BJ (cell line): Measurements from ENCODE around the gene ELK4. TPM values are rescaled to one million over a fixed set of nuclear protein-coding genes. Genes with fewer than 3 reads are reported as not detected.

Experiments used
- CTCF ChIA-PET: fragments of 350-600 bp; formaldehyde crosslinking; extraction: SDS; loops from one replicate; lab custom pipeline; 2021; ENCODE audit warnings: antibody characterized with exemption, inconsistent platforms; lab: Yijun Ruan, JAX
- POLR2A ChIA-PET: fragments of 300-600 bp; sonication (Branson Sonifier 250); formaldehyde crosslinking; extraction: SDS; loops from one replicate; lab custom pipeline; 2021; ENCODE audit warnings: antibody characterized with exemption; lab: Charles Lee
- DNase-seq: peaks from one replicate; pipeline ENCODE4 v3.0.0-alpha.2; 2011; ENCODE audit warnings: low read depth
- H3K27me3 ChIP-seq: 2 replicates; pipeline ENCODE4 v1.6.0; 2011; ENCODE audit warnings: low read length; ENCODE audit not compliant: control insufficient read depth, insufficient read depth
- H3K36me3 ChIP-seq: 2 replicates; pipeline ENCODE4 v1.5.1; 2011; ENCODE audit warnings: low read length; ENCODE audit not compliant: control insufficient read depth, insufficient read depth
- H3K4me3 ChIP-seq: 2 replicates; pipeline ENCODE4 v1.5.1; 2011; ENCODE audit warnings: low read depth, mild to moderate bottlenecking, control low read depth, low read length
- polyA plus RNA-seq: library from polyadenylated mRNA; depleted of rRNA; stranded (reverse); fragments of >200 nt; gene quantifications from 2 replicates; pipeline ENCODE4 v1.2.3, GENCODE V29; 2011; rRNA removed
- small RNA-seq: library from RNA; depleted of rRNA; stranded (forward); fragments of <200 nt; gene quantifications from one replicate; pipeline ENCODE3, GENCODE V24; 2012; ENCODE audit warnings: low replicate concordance, low read depth; ENCODE audit not compliant: insufficient read length
- TF ChIP-seq, protein P1 (sequence below): IDR thresholded peaks from 2 replicates; pipeline ENCODE4 v1.5.1; 2011; ENCODE audit warnings: low read depth, mild to moderate bottlenecking, control low read depth, inconsistent platforms, low read length, moderate library complexity; ENCODE audit not compliant: insufficient read depth

Gene ELK4
- polyA plus RNA-seq, 1 experiment = 3.4 TPM

DNA sequence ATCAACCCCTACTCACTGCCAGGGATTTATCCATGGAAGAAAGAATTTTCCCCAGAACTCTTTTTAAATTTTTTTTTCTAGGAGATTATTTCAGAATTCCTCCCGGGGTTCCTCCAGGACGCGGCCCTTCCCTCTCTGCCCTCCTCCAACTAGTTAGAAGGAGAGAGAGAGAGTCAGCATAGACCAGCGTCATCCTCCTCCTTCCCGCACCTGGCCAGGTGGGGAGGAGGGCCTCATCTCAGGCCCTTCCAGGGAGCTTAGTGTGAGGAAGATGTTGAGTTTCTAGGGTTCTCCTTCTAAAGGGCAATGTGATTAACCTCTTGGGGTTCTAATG lies 63.7 kb downstream of the ELK4 start:
- ChIA-PET CTCF (interaction anchor here (1.5 to 2.5 kb wide), 2 partner anchors 20 to 44 kb away, joined by 5 to 8 read pairs; no protein-coding TSS in a partner anchor), POLR2A (no interaction called here)
- TF ChIP-seq, protein P1, sequence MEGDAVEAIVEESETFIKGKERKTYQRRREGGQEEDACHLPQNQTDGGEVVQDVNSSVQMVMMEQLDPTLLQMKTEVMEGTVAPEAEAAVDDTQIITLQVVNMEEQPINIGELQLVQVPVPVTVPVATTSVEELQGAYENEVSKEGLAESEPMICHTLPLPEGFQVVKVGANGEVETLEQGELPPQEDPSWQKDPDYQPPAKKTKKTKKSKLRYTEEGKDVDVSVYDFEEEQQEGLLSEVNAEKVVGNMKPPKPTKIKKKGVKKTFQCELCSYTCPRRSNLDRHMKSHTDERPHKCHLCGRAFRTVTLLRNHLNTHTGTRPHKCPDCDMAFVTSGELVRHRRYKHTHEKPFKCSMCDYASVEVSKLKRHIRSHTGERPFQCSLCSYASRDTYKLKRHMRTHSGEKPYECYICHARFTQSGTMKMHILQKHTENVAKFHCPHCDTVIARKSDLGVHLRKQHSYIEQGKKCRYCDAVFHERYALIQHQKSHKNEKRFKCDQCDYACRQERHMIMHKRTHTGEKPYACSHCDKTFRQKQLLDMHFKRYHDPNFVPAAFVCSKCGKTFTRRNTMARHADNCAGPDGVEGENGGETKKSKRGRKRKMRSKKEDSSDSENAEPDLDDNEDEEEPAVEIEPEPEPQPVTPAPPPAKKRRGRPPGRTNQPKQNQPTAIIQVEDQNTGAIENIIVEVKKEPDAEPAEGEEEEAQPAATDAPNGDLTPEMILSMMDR = no peak
- Histone ChIP-seq H3K4me3 (no peak overlapping the region), H3K27me3 (peaks cover 49% of the 10 kb centered on the region), H3K36me3 (no peaks in the 10 kb centered on the region)
- no peak for DNase-seq

GRCh38 chr1:205567716-205568115 lies 64.1 kb downstream of the ELK4 start:
- no peaks in the 10 kb centered on the region for H3K36me3 ChIP-seq
- DNase-seq = no peak

GRCh38 chr1:205565799-205566198 lies 66.0 kb downstream of the ELK4 start:
- CTCF ChIA-PET = interaction anchor here (1.2 to 2.5 kb wide), 4 partner anchors 9 to 92 kb away, joined by 3 to 8 read pairs (median 6); no protein-coding TSS in a partner anchor
- no peak for DNase-seq
- Histone ChIP-seq H3K27me3 (peaks cover 41% of the 10 kb centered on the region), H3K4me3 (no peak overlapping the region), H3K36me3 (no peaks in the 10 kb centered on the region)
- POLR2A ChIA-PET = no interaction called here
- TF ChIP-seq, protein P1 = no peak

More at GRCh38 chr1:205567716-205568115, 64.1 kb downstream of the ELK4 start:
- TF ChIP-seq, protein P1 = no peak
- H3K27me3 ChIP-seq = peaks cover 49% of the 10 kb centered on the region
- H3K4me3 ChIP-seq = no peak overlapping the region
- CTCF ChIA-PET = interaction anchor here (0.8 to 2.5 kb wide), 4 partner anchors 21 to 80 kb away, joined by 3 to 8 read pairs (median 4); no protein-coding TSS in a partner anchor
- POLR2A ChIA-PET = no interaction called here

DNA sequence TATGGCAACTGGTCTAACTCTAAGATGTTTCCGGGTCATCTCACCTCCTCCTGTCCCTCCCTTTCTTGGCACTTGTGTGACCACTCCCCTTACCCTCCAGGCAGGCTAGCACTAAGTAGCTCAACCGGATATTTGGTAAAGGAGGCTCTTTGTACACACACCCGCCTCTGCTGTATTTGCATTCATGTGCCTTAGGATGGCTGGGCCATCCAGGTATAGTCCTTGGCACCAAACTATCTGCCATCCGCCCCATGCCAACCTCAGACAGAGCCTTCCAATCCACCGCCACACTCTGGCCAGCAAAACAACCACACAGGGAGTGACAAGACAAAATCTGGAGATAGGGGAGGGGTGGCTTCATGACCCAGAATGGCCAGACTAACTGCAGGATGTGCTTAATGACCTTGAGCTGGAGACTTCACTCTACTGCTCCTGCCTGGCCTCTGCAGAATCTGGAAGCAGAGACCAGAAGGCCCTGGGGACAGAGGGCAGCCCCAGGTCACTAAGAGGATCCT lies 67.8 kb downstream of the ELK4 start:
- no peaks in the 10 kb centered on the region for H3K36me3 ChIP-seq
- CTCF ChIA-PET = interaction anchor here (1.8 kb wide), 1 partner anchor 94 kb away, joined by 8 read pairs; no protein-coding TSS in a partner anchor
- POLR2A ChIA-PET = no interaction called here
- no peak for DNase-seq
- H3K27me3 ChIP-seq = peaks cover 28% of the 10 kb centered on the region
- no peak overlapping the region for H3K4me3 ChIP-seq
- TF ChIP-seq, protein P1 = no peak

GRCh38 chr1:205561501-205562203 lies 70.2 kb downstream of the ELK4 start:
- H3K27me3 ChIP-seq = peaks cover 12% of the 10 kb centered on the region
- DNase-seq = no peak
- ChIA-PET CTCF (interaction anchor here (1.0 to 1.1 kb wide), 3 partner anchors 30 to 149 kb away, joined by 3 to 4 read pairs (median 4); no protein-coding TSS in a partner anchor), POLR2A (no interaction called here)
- no peaks in the 10 kb centered on the region for H3K36me3 ChIP-seq
- no peak overlapping the region for H3K4me3 ChIP-seq
- TF ChIP-seq, protein P1 = no peak

Small RNA genes within 50 kb of the gene (small RNA-seq; reads per million reads assigned to genes)
- gene RNU2-19P = not detected
- not detected for gene RNU6-418P

Other genes with a start within 250 kb of the ELK4 start
- not detected in 2 replicates for gene LEMD1, start 210.0 kb downstream of the ELK4 start, polyA plus RNA-seq
- gene BLACAT1, start 176.0 kb downstream of the ELK4 start, polyA plus RNA-seq = 0.02 TPM in 1 of 2 replicates, not detected in the other
- 0.45 and 0.83 TPM in 2 replicates for gene CDK18, start 127.3 kb downstream of the ELK4 start, polyA plus RNA-seq
- 0.70 and 0.91 TPM in 2 replicates for gene SLC45A3, start 48.5 kb upstream of the ELK4 start, polyA plus RNA-seq
- gene NUCKS1, start 118.2 kb upstream of the ELK4 start, polyA plus RNA-seq = 33.3 and 78.8 TPM in 2 replicates
- 12.1 and 13.4 TPM in 2 replicates for gene RAB29, start 143.5 kb upstream of the ELK4 start, polyA plus RNA-seq
- 29.2 and 29.4 TPM in 2 replicates for gene SLC41A1, start 181.2 kb upstream of the ELK4 start, polyA plus RNA-seq
- gene PM20D1, start 218.1 kb upstream of the ELK4 start, polyA plus RNA-seq = not detected in 2 replicates